Measurements from ENCODE around the gene CFAP57. TPM values are rescaled to one million over a fixed set of nuclear protein-coding genes. Genes with fewer than 3 reads are reported as not detected.

CFAP57 gene
- total and polyA plus RNA-seq, 2 of the 4 experiments (the other 2 are of a cell fraction), result 0.29 to 0.36 TPM

DNA sequence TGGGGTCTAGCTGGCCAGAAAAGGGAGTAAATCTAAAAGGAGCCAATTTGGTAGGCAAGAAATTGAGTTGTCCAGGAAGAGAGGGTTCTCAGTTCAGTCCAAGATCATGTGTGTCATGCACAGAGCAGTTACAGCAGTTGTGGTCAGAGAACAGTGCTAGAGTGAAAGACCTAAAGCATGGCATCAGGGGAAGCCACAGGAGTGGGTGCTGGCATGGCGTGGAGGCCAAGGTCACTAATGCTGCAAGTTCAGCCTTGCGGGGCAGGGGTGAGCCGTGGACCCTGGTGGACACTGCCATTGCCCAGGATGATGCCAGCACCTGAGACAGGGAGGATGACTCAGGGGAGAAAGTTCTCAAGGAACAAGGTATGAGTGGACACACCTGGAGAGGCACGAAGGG lies 81.0 kb downstream of the CFAP57 start:
- Histone ChIP-seq H4K20me1 (ENCODE audit: insufficient read depth, low read length) (no peaks in the 10 kb centered on the region), H2BK120ac (ENCODE audit: low read depth, low read length) (no peak overlapping the region), H4K8ac (ENCODE audit: low read depth in 2 of 2, low read length in 2 of 2) (no peak overlapping the region), H3K79me1 (ENCODE audit: low read depth in 1 of 2, low read length in 2 of 2) (no peaks in the 10 kb centered on the region), H3K23ac (ENCODE audit: low read depth, low read length) (no peak overlapping the region), H3K18ac (ENCODE audit: low read depth, low read length) (no peak overlapping the region), H2AFZ (replicated peaks; ENCODE audit: low read length, poor library complexity) (no peak overlapping the region), H3K27ac (ENCODE audit: insufficient read depth, low read length) (no peak overlapping the region), H3K14ac (replicated peaks; ENCODE audit: low read depth, low read length) (no peak overlapping the region), H3K9ac (ENCODE audit: low read depth, low read length) (no peak overlapping the region), H3K4me1 (ENCODE audit: control insufficient read depth, insufficient read depth, low read length) (no peaks in the 10 kb centered on the region), H3K9me3 (ENCODE audit: control insufficient read depth, insufficient read depth, low read length) (peaks cover 5% of the 10 kb centered on the region), H3K36me3 (ENCODE audit: control insufficient read depth, insufficient read depth, low read length) (no peaks in the 10 kb centered on the region), H4K91ac (ENCODE audit: insufficient read depth, low read depth, low read length) (no peak overlapping the region), H3K4me3 (ENCODE audit: insufficient read depth, low read depth, low read length) (no peak overlapping the region), H2BK15ac (ENCODE audit: low read depth, low read length) (no peak overlapping the region), H4K5ac (ENCODE audit: low read depth, low read length) (no peak overlapping the region), H3K9me1 (ENCODE audit: insufficient read depth, low read length) (no peaks in the 10 kb centered on the region), H3K27me3 (ENCODE audit: control insufficient read depth, insufficient read depth, low read length) (peaks cover 46% of the 10 kb centered on the region), H2BK20ac (ENCODE audit: low read depth, low read length) (no peak overlapping the region), H3K56ac (ENCODE audit: extremely low read depth, insufficient read depth, low read length) (no peak overlapping the region), H3K4me2 (ENCODE audit: low read depth, low read length) (no peak overlapping the region), H2AK5ac (ENCODE audit: low read depth, low read length) (no peak overlapping the region), H3K4ac (ENCODE audit: low read depth, low read length) (no peak overlapping the region), H2AK9ac (replicated peaks; ENCODE audit: low read depth, low read length, poor library complexity) (no peak overlapping the region), H2BK5ac (ENCODE audit: low read depth, low read length, poor library complexity, severe bottlenecking) (no peak overlapping the region)
- no TSS peak for BruUV-seq (replicated peaks)
- ChIA-PET POLR2A (ENCODE audit: unreplicated experiment) (no interaction called here), CTCF (no interaction called here)
- ATAC-seq (ENCODE audit: low read depth) (no peak), DNase-seq (no peak)
- intact Hi-C loops (cut with micrococcal nuclease), result no loop called here
- in situ Hi-C loops (cut with MboI; ENCODE audit: low sequenced_read_pairs), result no loop called here
- 96% methylated on average over 3 of the region's 4 CpGs; no CpG with 5 or more reads in 1 of the 2 experiments for WGBS, 2 experiments (ENCODE audit: extremely low coverage in 2 of 2, insufficient read length in 1 of 2)
- dilution Hi-C loops (cut with HindIII; ENCODE audit: low sequenced_read_pairs, unreplicated experiment), result no loop called here
- TF ChIP-seq MAFK (IDR thresholded peaks at IDR 0.05; ENCODE audit: low read depth, low read length) (no peak), RAD21 (IDR thresholded peaks at IDR 0.05; ENCODE audit: low read length) (no peak)
- TF ChIP-seq, protein P1, sequence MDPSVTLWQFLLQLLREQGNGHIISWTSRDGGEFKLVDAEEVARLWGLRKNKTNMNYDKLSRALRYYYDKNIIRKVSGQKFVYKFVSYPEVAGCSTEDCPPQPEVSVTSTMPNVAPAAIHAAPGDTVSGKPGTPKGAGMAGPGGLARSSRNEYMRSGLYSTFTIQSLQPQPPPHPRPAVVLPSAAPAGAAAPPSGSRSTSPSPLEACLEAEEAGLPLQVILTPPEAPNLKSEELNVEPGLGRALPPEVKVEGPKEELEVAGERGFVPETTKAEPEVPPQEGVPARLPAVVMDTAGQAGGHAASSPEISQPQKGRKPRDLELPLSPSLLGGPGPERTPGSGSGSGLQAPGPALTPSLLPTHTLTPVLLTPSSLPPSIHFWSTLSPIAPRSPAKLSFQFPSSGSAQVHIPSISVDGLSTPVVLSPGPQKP (IDR thresholded peaks at IDR 0.05; ENCODE audit: borderline replicate concordance, low read depth, low read length), result no peak

Measured in IMR-90 (cell line).